NCI-H510A (cell line): Measurements from ENCODE around the gene LPCAT1.
A peak's percentile ranks its signal among the peaks of the same experiment; 100 is the strongest.
"Not testable (repeated sequence)": the region's sequence is repeated elsewhere in the genome, so short reads cannot be mapped to it uniquely, and the experiment has no call there.

Experiments
- DNase-seq: peaks from one replicate; lab custom pipeline; 2025; lab: John Stamatoyannopoulos, UW

Gene LPCAT1, protein sequence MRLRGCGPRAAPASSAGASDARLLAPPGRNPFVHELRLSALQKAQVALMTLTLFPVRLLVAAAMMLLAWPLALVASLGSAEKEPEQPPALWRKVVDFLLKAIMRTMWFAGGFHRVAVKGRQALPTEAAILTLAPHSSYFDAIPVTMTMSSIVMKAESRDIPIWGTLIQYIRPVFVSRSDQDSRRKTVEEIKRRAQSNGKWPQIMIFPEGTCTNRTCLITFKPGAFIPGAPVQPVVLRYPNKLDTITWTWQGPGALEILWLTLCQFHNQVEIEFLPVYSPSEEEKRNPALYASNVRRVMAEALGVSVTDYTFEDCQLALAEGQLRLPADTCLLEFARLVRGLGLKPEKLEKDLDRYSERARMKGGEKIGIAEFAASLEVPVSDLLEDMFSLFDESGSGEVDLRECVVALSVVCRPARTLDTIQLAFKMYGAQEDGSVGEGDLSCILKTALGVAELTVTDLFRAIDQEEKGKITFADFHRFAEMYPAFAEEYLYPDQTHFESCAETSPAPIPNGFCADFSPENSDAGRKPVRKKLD

DNA sequence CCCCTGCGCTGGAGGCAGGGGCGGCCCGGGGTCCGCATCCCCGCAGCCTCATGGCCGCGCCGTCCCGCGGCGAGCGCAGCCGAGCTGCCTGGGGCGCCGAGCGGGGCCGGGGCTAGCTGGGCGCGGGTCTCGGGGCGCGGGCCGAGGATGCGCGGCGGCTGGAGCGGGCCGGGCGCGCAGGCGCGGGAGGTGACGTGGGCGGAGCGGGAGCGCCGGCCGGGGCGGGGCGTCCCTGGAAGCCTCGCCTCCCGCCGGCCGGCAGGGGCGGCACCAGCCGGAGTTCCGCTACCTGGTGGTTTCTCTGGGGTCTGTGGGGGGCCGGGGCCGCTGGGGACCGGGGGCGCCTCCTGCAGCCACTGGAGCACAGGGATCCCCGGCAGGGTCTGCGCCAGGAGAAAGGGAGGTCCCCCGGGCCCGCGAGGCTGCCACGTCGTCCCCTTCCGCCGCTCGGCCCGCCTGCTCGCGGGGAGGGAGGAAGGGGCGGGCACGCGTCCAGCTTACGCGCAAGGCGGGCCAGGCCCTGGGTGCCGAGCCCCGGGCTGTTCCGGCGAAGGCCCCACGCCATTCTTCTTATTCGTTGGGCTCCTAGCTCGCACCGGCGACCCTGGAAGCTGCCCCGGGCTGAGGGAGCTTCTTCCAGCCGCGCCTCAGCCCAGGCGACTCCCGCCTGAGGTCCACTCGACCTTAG, at the start of gene LPCAT1:
Gene LPCAT1, minus strand, starts transcription at position 168 of the 688 bp plus-strand sequence. Its CDS starts 116 bp downstream, at position 52.
- DNase-seq = peak; percentile 64

DNA sequence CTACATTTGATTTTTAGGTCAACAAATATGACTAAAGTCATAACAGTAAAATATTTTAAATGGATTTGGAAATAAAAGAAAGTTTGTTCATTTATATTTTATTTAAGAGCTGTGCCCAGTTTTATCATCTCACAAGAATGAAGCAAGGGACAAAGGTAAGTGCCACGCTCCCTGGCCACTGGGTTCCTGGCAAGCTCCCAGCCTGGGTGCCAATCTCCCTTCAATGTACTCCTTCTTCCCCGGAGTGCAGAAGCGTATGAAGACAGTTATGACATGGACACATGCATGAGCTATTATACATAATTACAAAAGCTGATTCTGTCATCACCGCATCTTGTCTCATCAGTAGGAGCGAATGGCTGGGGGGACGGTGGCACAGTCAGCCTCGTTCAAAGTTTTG, 48.1 kb upstream of the LPCAT1 start:
- DNase-seq = not testable (repeated sequence)

DNA sequence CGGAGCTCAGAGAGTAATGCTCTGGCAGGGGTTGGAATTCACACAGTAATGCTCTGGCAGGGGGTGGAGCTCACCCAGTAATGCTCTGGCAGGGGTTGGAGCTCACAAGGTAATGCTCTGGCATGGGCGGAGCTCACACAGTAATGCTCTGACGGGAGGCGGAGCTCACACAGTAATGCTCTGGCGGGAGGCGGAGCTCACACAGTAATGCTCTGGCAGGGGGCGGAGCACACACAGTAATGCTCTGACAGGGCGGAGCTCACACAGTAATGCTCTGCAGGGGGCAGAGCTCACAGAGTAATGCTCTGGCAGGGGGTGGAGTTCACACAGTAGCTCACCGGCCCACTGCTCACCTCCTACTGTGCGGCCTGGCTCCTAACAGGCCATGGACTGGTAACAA, 47.2 kb upstream of the LPCAT1 start:
- no peak for DNase-seq

DNA sequence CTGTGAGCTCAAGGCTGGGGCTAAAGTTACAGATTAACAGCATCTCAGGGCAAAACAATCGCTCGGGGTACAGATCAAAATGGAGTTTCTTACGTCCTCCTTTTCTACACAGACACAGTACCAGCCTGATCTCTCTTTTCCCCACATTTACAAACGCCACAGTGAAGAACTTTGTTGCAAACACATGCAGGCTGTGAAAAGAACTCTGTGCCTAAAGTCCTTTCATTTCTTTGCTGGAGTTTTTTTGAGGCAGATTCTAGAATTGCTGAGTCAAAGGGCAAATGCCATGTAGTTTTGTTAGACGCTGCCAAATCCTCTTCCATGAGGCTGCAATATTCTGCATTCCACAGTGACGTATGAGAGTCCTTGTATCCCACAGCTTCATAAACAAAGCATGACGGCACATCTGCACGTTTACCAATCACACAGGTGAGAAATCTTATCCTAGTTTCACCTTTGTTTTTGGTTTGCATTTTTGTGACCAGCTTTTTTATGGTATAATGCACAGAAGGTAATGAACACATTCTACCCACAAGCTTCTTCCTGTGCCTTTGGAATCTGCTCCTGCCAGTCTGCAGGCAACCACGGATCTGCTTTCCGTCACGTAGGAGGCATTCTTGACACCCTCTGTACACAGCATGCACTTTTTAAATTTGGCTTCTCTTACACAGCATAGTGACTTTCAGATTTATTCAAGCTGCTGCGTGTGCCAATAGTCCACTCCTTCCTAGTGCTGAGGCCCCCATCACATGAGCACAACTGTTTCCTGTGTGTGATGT, 44.6 kb upstream of the LPCAT1 start:
- DNase-seq = no peak

DNA sequence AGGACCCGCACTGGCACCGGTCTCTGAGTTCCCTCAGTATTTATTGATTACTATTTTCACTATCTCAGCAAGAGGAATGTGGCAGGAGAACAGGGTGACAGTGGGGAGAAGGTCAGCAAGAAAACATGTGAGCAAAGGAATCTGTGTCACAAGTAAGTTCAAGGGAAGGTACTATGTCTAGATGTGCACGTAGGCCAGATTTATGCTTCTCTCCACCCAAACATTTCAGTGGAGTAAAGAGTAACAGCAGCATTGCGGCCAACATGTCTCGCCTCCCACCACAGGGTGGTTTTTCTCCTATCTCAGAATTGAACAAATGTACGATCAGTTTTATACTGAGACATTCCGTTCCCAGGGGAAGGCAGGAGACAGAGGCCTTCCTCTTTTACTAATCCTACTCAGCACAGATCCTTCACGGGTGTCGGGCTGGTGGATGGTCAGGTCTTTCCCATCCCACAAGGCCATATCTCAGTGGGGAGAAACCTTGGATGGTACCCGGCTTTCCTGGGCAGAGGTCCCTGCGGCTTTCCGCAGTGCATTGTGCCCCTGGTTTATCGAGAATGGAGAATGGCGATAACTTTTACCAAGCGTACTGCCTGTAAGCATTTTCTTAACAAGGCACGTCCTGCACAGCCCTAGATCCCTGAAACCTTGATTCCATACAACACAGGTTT, 43.9 kb upstream of the LPCAT1 start:
- not testable (repeated sequence) for DNase-seq

DNA sequence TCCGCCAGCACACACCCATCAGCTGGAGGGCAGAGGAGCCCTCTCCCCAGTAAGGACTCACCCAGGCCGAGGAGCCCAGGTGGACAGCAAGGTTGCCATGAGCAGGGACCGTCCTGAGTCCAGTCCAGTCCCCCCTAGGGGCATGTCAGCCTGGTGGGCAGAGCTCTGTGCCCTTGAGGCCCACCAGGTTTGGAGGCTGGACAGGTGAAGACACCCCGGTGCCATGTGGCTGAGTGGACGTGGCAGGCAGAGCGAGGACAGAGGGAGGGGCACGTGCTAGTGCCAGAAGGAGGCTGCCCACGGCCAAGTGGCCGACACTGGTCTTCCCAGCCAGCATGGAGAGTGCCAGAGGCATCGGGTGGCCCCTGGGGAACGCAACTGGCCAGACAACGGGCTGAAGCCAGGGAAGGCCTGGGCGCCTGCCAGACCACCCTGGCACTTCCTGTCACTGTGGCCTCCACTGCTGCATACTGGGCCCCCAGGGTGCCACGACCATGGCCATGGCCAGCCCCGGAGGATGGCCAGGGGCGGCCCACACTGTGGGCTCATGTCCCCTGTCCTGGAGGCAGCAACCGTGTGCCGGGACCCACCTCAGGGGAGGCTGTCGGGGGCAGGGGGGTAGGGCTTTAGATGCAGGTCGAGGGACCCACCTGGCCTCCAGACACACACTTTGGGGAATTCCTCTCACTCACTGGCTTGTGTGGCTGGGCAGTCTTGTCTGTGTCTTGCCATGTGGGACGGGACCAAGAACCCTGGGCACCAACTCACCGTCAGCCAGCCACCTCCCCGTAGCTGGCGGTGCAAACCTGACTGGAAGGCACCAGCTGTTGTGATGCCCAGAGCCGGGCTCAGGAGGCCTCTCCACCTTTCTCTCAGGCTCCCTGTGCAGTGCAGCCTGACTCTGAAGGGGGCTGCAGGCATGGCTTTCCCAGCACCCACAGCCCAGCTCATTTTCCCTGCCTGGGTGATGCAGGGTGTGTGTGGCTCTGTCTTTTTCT, 42.3 kb upstream of the LPCAT1 start:
- no peak for DNase-seq

DNA sequence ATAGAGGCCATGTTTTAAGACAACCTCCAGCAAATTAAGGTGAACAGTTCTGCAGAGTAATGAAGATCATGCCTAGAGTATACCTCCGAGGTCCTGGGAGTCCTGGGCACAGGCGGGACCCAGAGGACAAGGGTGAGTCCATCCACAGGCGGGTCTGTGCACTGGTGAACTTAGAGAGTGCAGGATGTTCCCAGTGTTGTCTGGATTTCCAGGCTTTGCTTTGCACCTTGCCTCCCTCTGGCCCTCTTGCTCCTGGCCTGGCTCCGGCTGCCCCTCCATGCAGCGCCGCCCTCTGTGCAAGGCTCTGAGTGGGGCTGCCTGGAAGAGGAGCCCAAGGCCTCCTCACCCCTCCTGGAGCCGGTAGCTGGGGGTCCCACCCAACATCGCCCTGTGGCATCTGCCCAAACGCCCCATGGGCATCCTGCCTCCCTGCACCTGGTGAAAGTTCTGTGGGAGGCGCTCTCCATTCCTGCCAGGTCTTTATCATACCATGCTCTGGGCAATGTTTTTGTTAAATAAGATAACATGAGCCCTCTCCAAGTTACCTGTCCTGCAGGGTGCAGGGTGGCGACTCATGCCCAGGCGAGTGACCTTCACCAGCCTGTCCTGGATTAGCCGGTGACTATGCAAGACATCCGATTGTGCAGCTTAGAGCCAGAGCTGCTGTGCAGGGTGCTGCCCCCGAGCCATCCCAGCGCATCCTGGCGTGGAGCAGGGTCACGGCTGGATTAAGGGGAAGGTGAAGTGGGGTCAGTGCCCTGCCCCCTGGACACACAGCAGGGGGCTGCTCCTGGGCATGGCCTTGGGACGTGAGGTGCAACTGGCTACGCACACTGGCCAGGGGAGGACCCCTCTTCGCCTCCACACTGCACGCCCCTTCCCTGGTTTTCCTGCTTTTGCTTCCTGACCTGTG, 41.3 kb upstream of the LPCAT1 start:
- DNase-seq = no peak

DNA sequence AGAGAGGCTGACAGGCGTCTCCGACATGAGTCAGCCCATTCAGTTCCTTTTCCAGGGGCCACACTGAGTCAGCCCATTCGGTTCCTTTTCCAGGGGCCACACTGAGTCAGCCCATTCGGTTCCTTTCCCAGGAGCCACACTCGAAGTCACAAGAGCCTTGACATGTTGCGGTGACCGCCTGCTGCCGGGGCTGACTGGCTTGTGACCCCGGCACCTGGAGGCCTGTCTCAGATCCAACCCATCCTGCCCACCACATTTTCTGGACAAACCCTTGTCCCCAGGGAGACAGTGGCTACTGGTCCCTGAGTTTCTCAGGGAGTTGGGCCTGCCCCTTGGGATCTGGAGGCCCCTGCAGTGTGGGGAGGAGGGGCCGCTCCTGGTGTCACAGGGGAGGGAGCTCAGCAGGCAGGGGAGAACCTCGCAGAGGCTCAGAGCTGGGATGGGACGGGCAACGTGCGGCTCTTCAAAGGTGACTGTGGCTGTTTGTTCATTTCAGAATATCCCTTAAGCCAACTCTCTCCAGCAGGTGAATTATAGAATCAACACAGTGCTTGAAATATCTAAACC, 40.5 kb upstream of the LPCAT1 start:
- no peak for DNase-seq

DNA sequence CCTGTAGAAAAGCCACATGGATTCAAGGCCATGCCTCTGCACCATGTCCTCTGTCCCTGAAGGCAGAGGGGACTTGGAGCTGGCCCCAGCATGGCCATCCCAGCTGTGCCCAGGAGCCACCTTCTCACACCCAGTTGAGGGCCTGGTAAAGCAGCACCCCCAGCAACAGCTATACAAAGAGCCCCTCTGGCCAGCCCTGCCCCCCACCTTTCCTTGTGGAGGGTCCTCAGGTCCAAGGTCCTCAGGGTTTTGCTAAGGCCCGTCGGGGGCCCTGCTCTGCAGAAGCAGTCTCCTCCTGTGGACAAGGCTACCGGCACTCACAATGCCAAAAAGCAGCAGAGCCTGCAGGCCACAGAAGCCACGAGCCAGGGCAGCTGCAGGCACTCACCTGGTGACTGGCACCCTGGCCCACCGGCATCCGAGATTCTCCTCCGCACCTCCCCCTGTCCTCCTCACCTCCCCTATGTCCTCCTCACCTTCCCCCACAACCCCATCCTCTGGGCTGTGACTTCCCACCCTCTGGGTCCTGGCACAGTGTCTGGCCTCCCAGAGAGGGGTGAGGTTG, 39.9 kb upstream of the LPCAT1 start:
- DNase-seq = no peak

DNA sequence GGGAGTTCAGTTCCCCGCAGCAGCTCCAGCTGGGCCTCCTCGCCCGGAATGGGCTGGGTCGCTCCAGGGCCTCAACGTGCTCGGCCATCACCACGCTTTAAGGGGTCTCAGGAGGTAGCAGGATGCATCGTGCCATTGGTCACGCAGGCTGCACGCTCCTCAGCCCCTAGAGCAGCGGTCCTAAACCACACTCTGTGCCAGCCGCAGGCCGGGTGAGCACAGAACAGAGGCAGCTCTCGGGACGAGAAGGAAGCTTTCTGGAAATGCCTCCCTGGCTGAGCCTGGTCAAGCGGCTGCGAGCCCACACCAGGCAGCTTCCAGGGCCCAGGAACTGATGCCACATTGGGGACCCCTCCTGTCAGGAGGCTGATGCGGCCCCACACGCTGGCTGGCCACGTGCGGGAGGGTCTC, 39.3 kb upstream of the LPCAT1 start:
- no peak for DNase-seq

DNA sequence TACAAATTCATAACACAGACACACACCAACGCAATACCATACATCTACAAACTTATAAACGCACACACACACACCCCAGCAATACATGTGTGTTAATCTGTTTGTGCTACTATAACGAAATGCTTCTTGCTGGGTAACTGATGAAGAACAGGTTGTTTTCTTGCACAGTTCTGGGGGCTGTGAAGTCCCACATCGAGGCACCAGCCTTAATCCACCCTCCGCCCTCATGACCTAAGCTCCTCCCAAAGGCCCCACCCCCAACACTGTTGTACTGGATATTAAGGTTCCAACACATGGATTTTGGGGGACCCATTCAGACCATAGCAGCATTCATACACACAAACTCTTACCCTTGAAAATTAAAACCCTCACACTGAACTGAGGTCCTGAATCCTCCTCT, 38.8 kb upstream of the LPCAT1 start:
- DNase-seq = no peak

DNA sequence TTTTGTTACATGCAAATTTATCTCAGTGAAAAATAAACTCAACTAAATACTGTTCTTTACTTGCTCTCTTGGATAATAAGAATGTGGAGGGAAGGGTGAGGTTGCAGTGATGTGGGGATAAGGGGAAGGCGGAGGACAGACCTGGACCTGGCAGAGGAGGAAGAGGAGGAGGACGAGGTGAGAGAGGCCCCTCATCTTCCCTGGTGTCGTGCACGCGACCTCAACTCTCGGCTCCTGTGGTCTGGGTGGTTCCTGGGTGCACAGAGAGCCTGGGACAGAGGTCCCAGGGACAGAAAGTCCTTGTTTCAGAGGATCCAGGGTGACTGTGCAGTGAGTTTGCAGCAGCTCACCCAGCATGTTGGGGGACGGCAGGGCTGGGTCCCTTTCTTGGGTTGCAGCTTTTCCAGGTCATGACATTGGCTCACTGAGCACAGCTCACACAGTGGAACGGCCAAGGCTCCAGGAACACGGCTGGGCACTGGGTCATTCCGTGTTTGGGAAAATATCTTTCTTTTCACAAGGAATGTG, 37.7 kb upstream of the LPCAT1 start:
- DNase-seq = no peak

DNA sequence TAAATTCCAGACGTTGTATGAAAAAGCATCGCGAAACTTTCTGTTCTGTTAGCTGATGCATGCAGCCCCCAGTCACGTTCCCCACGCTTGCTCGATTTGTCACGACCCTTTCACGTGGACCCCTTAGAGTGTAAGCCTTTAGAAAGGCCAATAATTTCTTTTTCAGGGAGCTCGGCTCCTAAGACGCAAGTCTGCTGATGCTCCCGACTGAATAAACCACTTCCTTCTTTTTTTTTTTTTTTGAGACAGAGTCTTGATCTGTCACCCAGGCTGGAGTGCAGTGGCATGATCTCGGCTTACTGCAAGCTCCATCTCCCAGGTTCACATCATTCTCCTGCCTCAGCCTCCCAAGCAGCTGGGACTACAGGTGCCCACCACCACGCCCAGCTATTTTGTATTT, 36.7 kb upstream of the LPCAT1 start:
- not testable (repeated sequence) for DNase-seq

DNA sequence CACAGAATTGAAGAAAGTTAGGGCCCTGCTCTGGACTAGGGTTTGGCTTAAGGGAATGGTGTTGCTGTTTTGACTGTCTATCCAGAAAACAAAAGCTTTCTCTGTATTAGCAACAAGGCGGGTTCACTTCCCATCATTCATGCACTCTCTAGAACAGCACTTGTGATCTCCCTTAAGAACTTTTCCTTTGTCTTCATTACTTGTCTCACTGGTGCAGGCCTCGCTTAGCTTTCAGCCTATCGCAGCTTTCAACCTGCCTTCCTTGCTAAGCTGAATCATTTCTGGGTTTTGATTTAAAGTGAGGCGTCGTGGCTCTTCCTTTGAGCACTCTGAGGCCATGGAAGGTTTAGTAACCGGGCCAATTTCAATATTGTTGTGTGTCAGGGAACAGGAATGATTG, 35.2 kb upstream of the LPCAT1 start:
- no peak for DNase-seq

DNA sequence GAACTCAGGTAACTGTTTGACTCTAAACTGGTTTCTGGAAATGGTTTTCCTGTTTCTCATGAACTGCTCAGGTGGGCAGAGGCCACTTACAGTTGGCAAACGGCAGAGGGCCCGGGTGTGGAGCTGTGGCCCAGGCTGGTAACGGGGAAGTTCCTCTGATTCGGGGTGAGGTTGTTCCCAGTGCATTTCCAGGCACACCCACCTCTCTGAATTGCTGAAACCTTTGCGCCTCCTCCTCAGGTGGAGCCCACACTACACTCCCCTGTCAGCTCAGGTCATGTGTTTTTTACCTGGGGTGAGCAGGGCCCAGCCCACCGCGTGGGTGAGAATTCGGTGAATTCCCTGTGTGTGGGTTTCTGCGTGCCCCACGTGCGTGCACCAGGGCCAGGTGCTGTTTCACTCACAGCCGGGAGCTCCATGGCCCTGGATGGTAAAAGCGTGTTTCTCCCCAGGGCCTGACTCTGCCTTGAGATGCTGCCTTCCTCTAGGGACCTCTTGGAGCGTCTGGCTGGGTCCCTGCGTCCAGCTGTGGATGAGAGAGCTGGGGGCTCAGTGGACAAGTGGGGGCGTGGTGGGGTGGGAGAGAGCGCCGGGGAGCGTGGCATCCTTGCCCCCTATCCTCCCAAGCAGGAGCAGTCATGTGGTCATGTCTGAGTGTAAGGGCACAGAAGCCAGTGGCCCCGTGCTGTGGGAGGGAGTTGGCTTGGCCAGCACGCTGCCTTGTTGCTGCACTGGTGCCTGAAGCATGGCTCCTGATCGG, 33.5 kb upstream of the LPCAT1 start:
- DNase-seq = no peak

DNA sequence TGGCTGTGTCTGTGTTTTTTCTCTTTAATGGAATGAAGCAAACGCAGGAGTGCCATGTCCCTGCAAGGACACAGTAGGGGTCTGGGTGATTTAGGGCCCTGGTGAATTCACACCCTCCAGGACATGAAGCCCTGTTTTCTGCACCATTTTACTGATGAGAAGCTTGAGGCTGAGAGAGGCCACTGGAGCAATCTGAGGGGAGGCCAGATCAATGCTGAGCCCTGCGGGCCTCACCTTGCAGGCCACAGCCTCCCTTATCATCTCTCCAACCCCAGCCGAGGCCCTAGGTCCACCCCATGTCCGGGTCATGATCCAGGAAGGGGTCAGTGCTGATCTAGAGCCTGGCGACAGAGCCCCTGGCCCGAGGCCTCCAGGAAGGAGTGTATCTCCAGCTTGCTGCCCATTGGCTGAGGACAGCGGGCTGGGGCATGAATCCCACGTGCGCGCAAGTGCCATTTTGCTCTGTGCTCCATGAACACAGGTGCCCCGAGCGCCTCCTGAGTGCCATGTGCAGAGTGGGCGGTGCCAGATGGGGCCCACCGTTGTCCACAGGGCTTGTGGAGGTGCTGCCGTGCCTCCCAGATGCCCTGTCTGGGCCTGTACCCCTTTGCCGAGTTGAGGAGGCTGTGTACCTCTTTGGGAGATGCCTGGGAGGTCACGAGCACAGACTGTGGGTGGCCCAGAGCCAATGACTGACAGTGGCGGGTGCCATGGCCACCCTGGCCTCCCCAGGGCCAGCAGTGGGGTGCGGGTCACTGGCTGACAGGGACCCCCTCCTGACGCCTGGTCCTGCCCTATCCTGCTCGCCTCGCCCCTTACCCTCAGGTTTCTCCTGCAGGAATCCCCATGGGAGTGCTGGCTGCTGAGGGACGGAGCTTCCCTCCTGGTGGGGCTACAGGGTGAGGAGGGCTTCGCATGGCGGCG, 32.3 kb upstream of the LPCAT1 start:
- DNase-seq = no peak
